Testis (tissue), 2 donors: Measurements from ENCODE around the gene TBP.

Experiments
- CTCF ChIP-seq, 3 experiments: fragments of 450-650 bp in 2 of 3; fragments of 200-600 bp in 1 of 3; sonication (generic) in 1 of 3; IDR thresholded peaks; one replicate each; pipeline ENCODE4 v1.5.1; 2016 to 2019; ENCODE audit warnings: antibody characterized with exemption in 3 of 3, mild to moderate bottlenecking in 2 of 3, moderate library complexity in 1 of 3
- POLR2A ChIP-seq: fragments of 450-650 bp; IDR thresholded peaks from one replicate; pipeline ENCODE4 v1.6.1; 2017; ENCODE audit warnings: antibody characterized with exemption, mild to moderate bottlenecking, moderate library complexity

- no peak for TF ChIP-seq CTCF (IDR thresholded peaks at IDR 0.05)
- peak; percentile 7 for TF ChIP-seq POLR2A
These were observed 1.2 kb upstream of the TBP start, which contains the start of gene PSMB1 for GRCh38 chr6:170552765-170553533.
